HG03097 (cell line): ENCODE measurements around the gene MYMX.
"Not testable (repeated sequence)": the region's sequence is repeated elsewhere in the genome, so short reads cannot be mapped to it uniquely, and the experiment has no call there.

Source experiments
- ATAC-seq: cut with Tn5 transposase; IDR thresholded peaks from one replicate; pipeline ENCODE4 v1.9.1; 2021; ENCODE audit not compliant: unreplicated experiment, low FRiP score

The MYMX gene

DNA sequence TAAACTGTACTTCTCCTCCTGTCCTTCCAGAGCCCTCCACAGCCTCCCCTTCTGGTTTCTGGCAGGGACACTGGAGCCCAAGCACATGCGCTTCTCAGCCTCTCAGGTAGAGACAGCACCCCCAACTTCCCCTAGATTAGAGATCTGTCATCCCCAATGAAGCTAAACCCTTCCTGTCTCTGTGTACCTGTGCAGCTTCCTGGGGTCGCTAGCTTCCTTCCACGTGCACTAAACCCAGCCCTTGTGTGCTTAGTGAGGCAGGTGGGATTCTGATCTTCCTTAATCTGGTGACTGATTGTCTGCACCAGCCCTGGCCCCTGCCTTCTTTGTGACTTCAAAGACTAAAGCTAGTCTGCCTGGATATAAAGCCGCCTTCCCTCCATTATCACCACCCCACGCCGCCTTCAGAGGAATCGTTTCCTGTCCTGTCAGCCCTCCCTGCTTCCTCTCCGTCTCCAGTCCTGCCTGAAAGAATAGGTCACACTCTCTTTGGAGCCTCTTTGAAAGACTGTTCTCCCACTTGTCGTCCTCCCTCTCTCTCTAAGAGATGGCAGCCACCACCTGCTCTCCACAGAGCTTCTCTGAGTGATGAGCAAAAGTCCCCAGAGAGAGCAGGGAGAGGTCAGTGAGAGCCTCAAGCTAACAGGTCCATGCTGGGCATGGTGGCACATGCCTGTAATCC is 30.6 kb upstream of the MYMX start:
- no peak for ATAC-seq

- no peak for ATAC-seq
These were observed 30.1 kb upstream of the MYMX start for GRCh38 chr6:44186635-44187025.

- ATAC-seq = no peak
These were observed 27.9 kb upstream of the MYMX start for GRCh38 chr6:44188819-44189218.

GRCh38 chr6:44189257-44189656 is 27.5 kb upstream of the MYMX start:
- no peak for ATAC-seq

DNA sequence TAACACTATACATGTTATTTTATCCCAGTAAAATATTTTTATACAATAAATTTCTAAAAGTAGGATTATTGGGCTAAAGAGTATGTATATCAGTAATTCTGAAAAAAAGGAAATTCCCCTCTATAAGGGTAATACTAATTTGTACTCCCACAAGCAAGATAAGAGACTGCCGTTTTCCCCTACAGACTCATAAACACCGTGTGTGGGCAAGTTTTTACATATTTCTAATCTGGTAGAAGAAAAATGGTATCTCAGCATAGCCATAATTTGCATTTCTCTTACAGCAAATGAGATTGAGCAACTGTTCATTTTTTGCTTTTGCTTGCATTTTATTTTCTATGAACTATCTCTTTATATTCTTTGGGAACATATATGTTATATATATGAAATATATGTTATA is 26.0 kb upstream of the MYMX start:
- ATAC-seq = no peak

DNA sequence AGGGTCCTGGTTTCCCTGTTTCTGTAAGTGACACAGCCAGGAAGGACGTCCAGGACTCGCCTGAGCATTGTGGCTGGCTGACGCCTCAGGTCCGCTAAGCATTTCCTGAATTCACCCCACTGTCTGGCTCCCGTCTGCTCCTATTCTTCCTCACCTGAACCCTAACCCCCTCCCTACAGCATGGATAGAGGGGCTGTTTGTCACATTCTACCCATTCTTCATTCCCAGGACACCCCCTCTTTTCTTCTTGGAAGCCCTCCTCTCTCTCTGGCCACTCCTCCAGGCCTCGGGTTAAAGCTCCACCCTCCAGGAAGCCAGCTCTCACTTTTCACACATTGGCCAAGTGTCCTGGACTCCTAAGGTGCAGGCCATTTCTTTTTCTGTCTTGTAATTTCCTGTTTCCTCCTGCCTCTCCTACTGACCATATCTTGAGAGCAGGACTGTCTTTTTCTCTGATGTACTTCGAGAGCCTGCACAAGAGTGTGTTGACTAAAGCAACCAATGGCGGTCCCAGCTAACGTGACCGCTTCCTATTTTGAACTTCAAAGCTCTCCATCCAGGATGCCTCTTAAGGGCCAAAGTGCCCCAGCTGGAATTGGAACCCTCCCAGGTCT is 24.2 kb upstream of the MYMX start:
- no peak for ATAC-seq

GRCh38 chr6:44193307-44193910 is 23.3 kb upstream of the MYMX start:
- no peak for ATAC-seq

GRCh38 chr6:44194326-44194725 is 22.4 kb upstream of the MYMX start:
- no peak for ATAC-seq

DNA sequence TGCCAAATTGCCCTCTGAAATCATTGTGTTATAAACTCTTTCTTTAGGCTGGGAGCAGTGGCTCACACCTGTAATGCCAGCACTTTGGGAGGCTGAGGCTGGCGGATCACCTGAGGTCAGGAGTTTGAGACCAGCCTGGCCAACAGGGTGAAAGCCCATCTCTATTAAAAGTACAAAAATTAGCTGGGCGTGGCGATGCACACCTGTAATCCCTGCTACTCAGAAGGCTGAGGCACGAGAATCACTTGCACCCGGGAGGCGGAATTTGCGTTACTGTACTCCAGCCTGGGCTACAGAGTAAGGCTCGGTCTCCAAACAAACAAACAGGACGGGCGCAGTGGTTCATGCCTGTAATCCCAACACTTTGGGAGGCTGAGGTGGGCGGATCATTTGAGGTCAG is 20.4 kb upstream of the MYMX start:
- ATAC-seq = not testable (repeated sequence)

- ATAC-seq = no peak
These were observed 18.0 kb upstream of the MYMX start for GRCh38 chr6:44198684-44199083.

DNA sequence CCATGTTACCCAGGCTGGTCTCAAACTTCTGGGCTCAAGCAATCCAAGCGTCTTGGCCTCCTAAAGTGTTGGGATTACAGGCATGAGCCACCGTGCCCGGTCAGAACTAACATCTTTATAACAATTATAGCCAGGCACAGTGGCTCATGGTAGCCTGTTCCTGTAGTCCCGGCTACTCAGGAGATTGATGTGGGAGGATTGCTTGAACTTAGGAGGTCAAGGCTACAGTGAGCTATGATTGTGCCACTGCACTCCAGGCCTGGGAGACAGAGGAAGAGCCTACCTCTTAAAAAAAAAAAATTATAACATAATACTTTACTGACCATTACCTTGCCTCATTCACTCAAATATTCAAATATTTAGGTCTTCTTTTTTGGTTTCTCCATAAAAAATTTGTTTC is 16.8 kb upstream of the MYMX start:
- ATAC-seq = no peak

DNA sequence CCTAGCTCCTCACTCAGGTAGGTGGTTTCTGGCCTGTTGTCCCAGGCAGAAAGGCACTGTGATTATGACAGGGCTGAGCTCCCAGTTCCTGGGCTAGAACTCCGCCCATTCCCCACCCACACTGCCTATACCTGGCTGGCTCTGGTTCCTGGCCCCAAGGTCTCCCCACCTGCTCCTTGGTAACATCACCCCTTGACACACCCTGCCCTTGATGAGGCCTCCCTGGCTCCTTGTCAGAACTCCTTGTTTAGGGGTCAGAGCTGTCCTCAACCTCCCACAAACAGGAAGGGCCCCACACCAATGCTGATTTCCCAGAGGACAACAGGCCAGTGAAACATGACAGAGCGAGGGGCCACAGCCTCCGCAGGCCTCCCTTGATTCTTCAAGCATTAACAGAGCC is 15.5 kb upstream of the MYMX start:
- ATAC-seq = no peak

DNA sequence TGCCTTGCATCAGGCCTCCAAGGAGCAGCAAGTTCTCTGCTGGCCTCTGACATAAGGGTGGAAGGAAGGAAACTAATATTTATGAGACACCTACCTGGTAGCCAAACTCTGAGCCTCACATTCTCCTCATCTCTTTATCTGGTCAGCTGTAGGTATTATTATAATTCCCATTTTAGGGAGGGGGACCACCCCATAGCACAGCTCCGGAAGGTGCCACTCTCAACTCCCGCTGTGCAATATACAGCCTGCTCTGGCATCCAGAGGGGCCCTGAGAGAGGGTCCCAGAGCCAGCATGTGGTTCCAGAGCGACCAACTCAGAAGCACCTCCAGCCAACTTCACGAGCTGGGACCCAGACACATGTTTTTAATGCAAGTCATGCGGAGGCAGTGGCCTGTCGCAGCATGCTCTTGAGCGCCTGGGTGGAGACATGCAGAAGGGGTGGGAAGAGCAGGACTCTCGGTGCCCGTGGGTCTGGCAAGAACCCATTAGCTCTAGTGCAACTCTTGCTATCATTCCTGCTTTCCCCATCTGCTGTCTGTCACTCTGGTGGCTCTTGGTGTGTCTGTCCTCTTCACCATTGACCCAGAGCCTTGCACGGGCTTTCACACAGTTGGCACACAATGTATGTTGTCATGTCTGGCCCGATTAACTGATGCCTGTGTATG is 15.0 kb upstream of the MYMX start:
- no peak for ATAC-seq

GRCh38 chr6:44202332-44202971 is 14.3 kb upstream of the MYMX start:
- no peak for ATAC-seq

GRCh38 chr6:44202972-44203750 is 13.6 kb upstream of the MYMX start:
- no peak for ATAC-seq

- ATAC-seq = no peak
These were observed 12.8 kb upstream of the MYMX start for GRCh38 chr6:44203955-44204354.

- ATAC-seq = no peak
These were observed 8.8 kb upstream of the MYMX start for GRCh38 chr6:44207966-44208365.

- no peak for ATAC-seq
These were observed 5.4 kb upstream of the MYMX start for GRCh38 chr6:44211284-44211683.

- ATAC-seq = no peak
These were observed 2.4 kb upstream of the MYMX start for GRCh38 chr6:44214307-44214706.

DNA sequence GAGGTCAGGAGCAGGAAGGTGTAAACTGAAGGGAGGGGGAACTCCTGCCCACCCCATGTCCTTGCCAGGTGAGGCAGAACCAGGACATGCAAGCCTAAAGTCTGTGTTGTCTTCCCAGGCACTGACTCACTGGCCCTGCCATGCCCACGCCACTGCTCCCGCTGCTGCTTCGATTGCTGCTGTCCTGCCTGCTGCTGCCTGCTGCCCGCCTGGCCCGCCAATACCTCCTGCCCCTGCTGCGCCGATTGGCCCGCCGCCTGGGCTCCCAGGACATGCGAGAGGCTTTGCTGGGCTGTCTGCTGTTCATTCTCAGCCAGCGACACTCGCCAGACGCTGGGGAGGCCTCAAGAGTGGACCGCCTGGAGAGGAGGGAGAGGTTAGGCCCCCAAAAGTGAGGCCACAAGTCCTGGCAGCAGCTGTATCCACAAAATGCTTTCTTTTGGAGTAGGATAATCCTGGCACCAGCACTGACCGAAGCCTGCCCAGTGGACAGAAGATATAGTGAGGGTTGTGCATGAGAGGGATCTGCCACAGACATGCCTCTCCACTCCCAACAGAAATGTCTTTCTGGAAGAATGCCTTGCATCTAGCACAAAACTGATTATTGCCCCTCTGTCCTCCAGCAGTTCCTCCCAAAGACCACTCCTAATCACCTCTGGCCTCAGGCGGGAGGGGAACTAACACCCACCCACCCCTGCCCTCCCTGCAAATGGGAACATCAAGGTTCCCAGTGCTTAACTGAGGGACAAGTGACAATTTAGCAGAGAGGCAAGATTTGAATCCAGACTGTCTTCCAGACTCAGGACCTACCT is 812 bp downstream of the MYMX start:
- ATAC-seq = no peak
